ENCODE data around the gene ANKIB1.

The ANKIB1 gene

DNA sequence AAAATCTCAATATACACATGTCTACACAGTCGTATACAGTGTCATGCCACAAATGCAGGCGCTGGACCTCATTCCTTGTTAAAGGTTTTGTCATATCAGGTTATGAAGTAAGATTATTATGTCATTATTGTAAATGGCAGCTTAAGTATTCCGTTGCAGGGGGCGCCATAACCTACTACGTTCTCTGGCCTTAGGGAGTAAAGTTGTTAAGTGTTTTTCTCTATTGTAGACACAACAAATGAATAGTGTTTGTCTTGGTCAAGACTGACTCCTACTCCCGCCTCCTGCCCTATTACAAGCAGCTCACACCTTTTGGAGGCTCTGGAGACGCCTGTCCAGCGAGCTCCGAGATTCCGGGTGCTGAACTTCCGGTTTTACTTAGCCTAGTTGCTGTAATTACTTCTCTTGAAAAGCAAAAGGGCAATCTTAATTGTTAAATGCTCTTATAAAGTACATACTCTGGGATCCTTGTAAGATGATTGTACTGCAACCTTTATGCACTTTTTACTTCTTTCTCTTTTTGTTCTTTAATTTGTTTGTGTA is 202.5 kb downstream of the ANKIB1 start:
- peaks cover 14% of the 10 kb centered on the region for H3K36me3 Mint-ChIP-seq (ENCODE audit: low read depth)
- no peaks in the 10 kb centered on the region for H3K27me3 Mint-ChIP-seq (ENCODE audit: low read depth, poor library complexity)
- peak overlapping the region; percentile 30 for H3K27ac Mint-ChIP-seq
- H3K4me1 Mint-ChIP-seq: peaks cover 25% of the 10 kb centered on the region
- TF ChIP-seq, protein P1, sequence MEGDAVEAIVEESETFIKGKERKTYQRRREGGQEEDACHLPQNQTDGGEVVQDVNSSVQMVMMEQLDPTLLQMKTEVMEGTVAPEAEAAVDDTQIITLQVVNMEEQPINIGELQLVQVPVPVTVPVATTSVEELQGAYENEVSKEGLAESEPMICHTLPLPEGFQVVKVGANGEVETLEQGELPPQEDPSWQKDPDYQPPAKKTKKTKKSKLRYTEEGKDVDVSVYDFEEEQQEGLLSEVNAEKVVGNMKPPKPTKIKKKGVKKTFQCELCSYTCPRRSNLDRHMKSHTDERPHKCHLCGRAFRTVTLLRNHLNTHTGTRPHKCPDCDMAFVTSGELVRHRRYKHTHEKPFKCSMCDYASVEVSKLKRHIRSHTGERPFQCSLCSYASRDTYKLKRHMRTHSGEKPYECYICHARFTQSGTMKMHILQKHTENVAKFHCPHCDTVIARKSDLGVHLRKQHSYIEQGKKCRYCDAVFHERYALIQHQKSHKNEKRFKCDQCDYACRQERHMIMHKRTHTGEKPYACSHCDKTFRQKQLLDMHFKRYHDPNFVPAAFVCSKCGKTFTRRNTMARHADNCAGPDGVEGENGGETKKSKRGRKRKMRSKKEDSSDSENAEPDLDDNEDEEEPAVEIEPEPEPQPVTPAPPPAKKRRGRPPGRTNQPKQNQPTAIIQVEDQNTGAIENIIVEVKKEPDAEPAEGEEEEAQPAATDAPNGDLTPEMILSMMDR (IDR thresholded peaks at IDR 0.05): no peak
- peak overlapping the region; percentile 84 for H3K4me3 Mint-ChIP-seq
- peak; percentile 14 for DNase-seq
- H3K9me3 Mint-ChIP-seq: peaks cover 4% of the 10 kb centered on the region
